GM12878 (cell line): ENCODE results near the gene FMNL3. TPM values are rescaled to one million over a fixed set of nuclear protein-coding genes. Genes with fewer than 3 reads are reported as not detected.

ENCODE experiments used
- ATAC-seq: fragments of 200-7000 bp; cut with Tn5 transposase; 3 replicates; pipeline ENCODE4 v1.9.1; 2020; ENCODE audit warnings: mild to moderate bottlenecking, moderate library complexity
- BruUV-seq: library from RNA; stranded (reverse); fragments of 400-500 nt; replicated peaks from 2 replicates; lab custom pipeline; 2021; lab: Mats Ljungman, UMichigan
- CTCF ChIA-PET: fragments of 300-600 bp; sonication (Branson Sonifier 250); formaldehyde crosslinking; extraction: SDS; loops from one replicate; lab custom pipeline; 2021; ENCODE audit warnings: inconsistent platforms; lab: Yijun Ruan, JAX
- POLR2A ChIA-PET: fragments of 350-600 bp; formaldehyde crosslinking; extraction: SDS; loops from one replicate; lab custom pipeline; 2021; ENCODE audit warnings: inconsistent platforms; lab: Charles Lee
- RAD21 ChIA-PET: fragments of 300-600 bp; sonication (Branson Sonifier 250); formaldehyde crosslinking; loops from one replicate; lab custom pipeline; 2023; ENCODE audit warnings: antibody characterized with exemption; ENCODE audit not compliant: unreplicated experiment; lab: Charles Lee
- SMC1A ChIA-PET: fragments of 300-600 bp; sonication (Branson Sonifier 250); formaldehyde crosslinking; loops from one replicate; lab custom pipeline; 2023; ENCODE audit not compliant: unreplicated experiment, uncharacterized antibody; lab: Charles Lee
- DNase-seq: peaks from one replicate; pipeline ENCODE4 v3.0.0-alpha.2; 2011; ENCODE audit warnings: low read depth, low spot score
- FAIRE-seq: peaks from 3 replicates; lab custom pipeline; 2011; peaks lifted over from hg19 to GRCh38; lab: Jason Lieb, UNC
- H2AFZ ChIP-seq: 2 replicates; pipeline ENCODE4 v1.6.0; 2011; ENCODE audit warnings: low read depth, low read length, control low read depth; ENCODE audit not compliant: control insufficient read depth
- H3K27ac ChIP-seq: 2 replicates; pipeline ENCODE4 v1.5.1; 2011; ENCODE audit warnings: control low read depth; ENCODE audit not compliant: control insufficient read depth, insufficient read depth
- H3K27me3 ChIP-seq, 2 experiments: replicated peaks in 1 of 2; 2 replicates each; pipeline versions ENCODE4 v1.6.0 to v1.6.1; 2011; ENCODE audit warnings: low read length in 1 of 2; ENCODE audit not compliant: control insufficient read depth in 2 of 2, insufficient read depth in 2 of 2
- H3K36me3 ChIP-seq, 2 experiments: 2 replicates each; pipeline ENCODE4 v1.5.1; 2011; ENCODE audit warnings: low read length in 1 of 2; ENCODE audit not compliant: control insufficient read depth in 2 of 2, insufficient read depth in 2 of 2
- H3K4me1 ChIP-seq: 2 replicates; pipeline ENCODE4 v1.6.1; 2011; ENCODE audit warnings: mild to moderate bottlenecking, low read length, moderate library complexity, mixed read lengths; ENCODE audit not compliant: control insufficient read depth, insufficient read depth
- H3K4me2 ChIP-seq: 2 replicates; pipeline ENCODE4 v1.6.0; 2011; ENCODE audit warnings: control low read depth; ENCODE audit not compliant: control insufficient read depth, insufficient read depth
- H3K4me3 ChIP-seq: fragments of 200-600 bp; sonication (generic); 2 replicates; pipeline ENCODE4 v1.5.1; 2016
- H3K79me2 ChIP-seq: 2 replicates; pipeline ENCODE4 v1.6.0; 2011; ENCODE audit warnings: low read length; ENCODE audit not compliant: control insufficient read depth, insufficient read depth
- H3K9ac ChIP-seq: 2 replicates; pipeline ENCODE4 v1.8.0; 2011; ENCODE audit warnings: low read length, control low read depth, mixed read lengths; ENCODE audit not compliant: control insufficient read depth, insufficient read depth
- H3K9me3 ChIP-seq: replicated peaks from 3 replicates; pipeline ENCODE4 v1.5.1; 2011; ENCODE audit warnings: mild to moderate bottlenecking, low read length; ENCODE audit not compliant: control insufficient read depth, insufficient read depth
- H4K20me1 ChIP-seq: 2 replicates; pipeline ENCODE4 v1.6.0; 2011; ENCODE audit not compliant: control insufficient read depth, insufficient read depth
- ASH2L ChIP-seq: fragments of 300-600, 200-600 bp; sonication (generic); IDR thresholded peaks from 2 replicates; pipeline ENCODE4 v1.6.1; 2017; ENCODE audit warnings: low read depth, mild to moderate bottlenecking, borderline replicate concordance
- BMI1 ChIP-seq: fragments of 450-650 bp; IDR thresholded peaks from 2 replicates; pipeline ENCODE4 v1.6.1; 2016; ENCODE audit warnings: mild to moderate bottlenecking, moderate library complexity, borderline replicate concordance
- CREB1 ChIP-seq: IDR thresholded peaks from 2 replicates; pipeline ENCODE4 v1.6.1; 2012; ENCODE audit warnings: low read depth, mild to moderate bottlenecking, inconsistent platforms
- IRF4 ChIP-seq: IDR thresholded peaks from 2 replicates; pipeline ENCODE4 v1.6.1; 2011; ENCODE audit warnings: low read depth, low read length
- KDM1A ChIP-seq: fragments of 200-600 bp; sonication (generic); IDR thresholded peaks from 2 replicates; pipeline ENCODE4 v1.6.1; 2016; ENCODE audit warnings: borderline replicate concordance
- NBN ChIP-seq: fragments of 450-650 bp; IDR thresholded peaks from 2 replicates; pipeline ENCODE4 v1.6.1; 2016
- POLR2A ChIP-seq: IDR thresholded peaks from 2 replicates; pipeline ENCODE4 v1.6.1; 2011; ENCODE audit warnings: low read depth, mild to moderate bottlenecking, low read length
- SMAD5 ChIP-seq: IDR thresholded peaks from 2 replicates; pipeline ENCODE4 v1.6.1; 2016; ENCODE audit warnings: antibody characterized with exemption, low read depth
- SMC3 ChIP-seq: IDR thresholded peaks from 2 replicates; pipeline ENCODE4 v1.6.1; 2011; ENCODE audit warnings: low read length, improper control_type of control experiment, borderline replicate concordance
- TCF12 ChIP-seq: IDR thresholded peaks from 2 replicates; pipeline ENCODE4 v1.6.1; 2011; ENCODE audit warnings: low read depth, mild to moderate bottlenecking, low read length
- ZBED1 ChIP-seq: IDR thresholded peaks from 2 replicates; pipeline ENCODE4 v1.6.1; 2016; ENCODE audit warnings: borderline replicate concordance
- WGBS: methylation state at CpG from one replicate; pipeline ENCODE4 v1.1.6; 2016; ENCODE audit warnings: low lambda C conversion rate; ENCODE audit not compliant: insufficient replicate concordance, insufficient coverage; ENCODE audit errors: missing lambda C conversion rate; 5-methylcytosine and 5-hydroxymethylcytosine counted together
- in situ Hi-C: fragments of 300-500 bp; cut with MboI; formaldehyde crosslinking; loops from 9 replicates; pipeline ENCODE4 v1.14.3; 2018; ENCODE audit warnings: mixed read lengths
- intact Hi-C: fragments of 100-400 bp; cut with micrococcal nuclease; formaldehyde crosslinking; loops from one replicate; pipeline ENCODE4 v1.14.2; 2022; ENCODE audit not compliant: unreplicated experiment
- polyA plus RNA-seq, 11 experiments: library from polyadenylated mRNA; depleted of rRNA in 4 of 11; unstranded in 6 of 11; stranded (reverse) in 5 of 11; fragments of >200 nt; fragmentation: Nextera tagmentation in 4 of 11; fragmentation: Illumina TruSeq in 1 of 11; extraction: Ambion mirVana in 4 of 11; extraction: Trizol in 1 of 11; gene quantifications; 1 replicate in 1 of 11; 2 replicates in 10 of 11; pipeline versions ENCODE4 v1.2.1 to v1.2.3, GENCODE V29; 2011 to 2016; ENCODE audit warnings: inconsistent platforms in 2 of 11, missing spikeins in 2 of 11, low read depth in 1 of 11
- total RNA-seq, 4 experiments: library from RNA; depleted of rRNA in 3 of 4; stranded (reverse); fragments of >200 nt in 3 of 4; fragmentation: Illumina TruSeq in 1 of 4; extraction: Trizol in 1 of 4; gene quantifications; 2 replicates each; pipeline versions ENCODE4 v1.2.1 to v1.2.3, GENCODE V29; 2013 to 2021
- TF ChIP-seq, protein P1 (sequence below): IDR thresholded peaks from 2 replicates; pipeline ENCODE4 v1.6.1; 2011; ENCODE audit warnings: mild to moderate bottlenecking, low read depth, low read length, moderate library complexity; ENCODE audit not compliant: insufficient replicate concordance

FMNL3 gene
- total and polyA plus RNA-seq, 10 of the 15 experiments (the other 5 are each of a cell fraction or from before 2014, with no cell fraction given): 3.0 to 64.9 (median 30.9) TPM

- Histone ChIP-seq H4K20me1 (no peaks in the 10 kb centered on the region), H3K4me1 (peaks cover 3% of the 10 kb centered on the region; the same call in 1 of the 2 replicates), H3K79me2 (no peaks in the 10 kb centered on the region), H2AFZ (no peak overlapping the region), H3K36me3 (no peaks in the 10 kb centered on the region; a peak in 1 of 4 replicates), H3K27me3 (no peaks in the 10 kb centered on the region), H3K9ac (no peak overlapping the region), H3K4me3 (no peak overlapping the region), H3K4me2 (no peak overlapping the region), H3K9me3 (no peaks in the 10 kb centered on the region), H3K27ac (no peak overlapping the region)
- intact Hi-C loops (loop anchor here (10.0 kb wide), 1 partner anchor 201 kb away; no protein-coding TSS in a partner anchor), in situ Hi-C loops (no loop called here)
- BruUV-seq: no TSS peak
- ChIA-PET CTCF (interaction anchor here (1.1 to 20.4 kb wide), 6 partner anchors 11 to 108 kb away, joined by 3 to 486 read pairs (median 4); partner anchors contain the start of genes FMNL3, PRPF40B and TMBIM6), SMC1A (interaction anchor here (1.0 to 8.1 kb wide), 3 partner anchors 10 to 76 kb away, joined by 3 to 72 read pairs (median 4); no protein-coding TSS in a partner anchor), POLR2A (no interaction called here), RAD21 (interaction anchor here (1.1 kb wide), 1 partner anchor 9 kb away, joined by 4 read pairs; no protein-coding TSS in a partner anchor)
- TF ChIP-seq SMC3 (no peak), NBN (no peak), IRF4 (no peak), POLR2A (peak; percentile 39; the same call in 1 of the 2 replicates), TCF12 (no peak)
- 100% methylated on average over 2 of the region's 2 CpGs for WGBS
- ATAC-seq (no peak), DNase-seq (no peak), FAIRE-seq (no peak)
These were observed 73.4 kb downstream of the FMNL3 start for GRCh38 chr12:49633703-49634345.

DNA sequence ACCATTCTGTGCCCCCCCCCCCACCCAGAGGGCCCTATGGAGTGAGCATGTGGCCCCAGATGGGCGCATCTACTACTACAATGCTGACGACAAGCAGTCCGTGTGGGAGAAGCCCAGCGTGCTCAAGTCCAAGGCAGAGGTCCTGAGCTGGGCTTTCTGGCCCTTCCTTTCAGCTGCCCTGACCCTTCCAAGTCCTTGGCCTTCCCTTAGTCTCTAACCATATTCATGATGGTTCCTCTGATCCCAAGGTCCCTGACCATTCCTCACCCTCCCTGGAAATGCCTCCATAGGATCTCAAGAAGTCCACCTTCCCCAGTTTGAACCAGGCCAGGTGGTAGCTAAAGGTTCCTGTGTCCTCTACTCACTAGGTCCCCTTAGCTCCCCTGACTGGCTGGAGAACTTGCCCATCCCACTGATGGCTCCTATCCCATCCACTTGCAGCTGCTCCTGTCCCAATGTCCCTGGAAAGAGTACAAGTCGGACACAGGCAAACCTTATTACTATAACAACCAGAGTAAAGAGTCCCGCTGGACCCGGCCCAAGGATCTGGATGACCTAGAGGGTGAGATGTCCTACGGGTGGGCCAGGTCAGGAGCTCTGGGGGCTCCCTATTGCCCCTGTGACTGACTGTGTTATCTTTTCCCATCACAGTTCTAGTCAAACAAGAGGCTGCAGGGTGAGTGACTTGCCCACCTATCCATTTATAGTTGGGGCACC, 74.1 kb downstream of the FMNL3 start:
- no peaks in the 10 kb centered on the region for H3K27me3 ChIP-seq
- H3K9me3 ChIP-seq: no peaks in the 10 kb centered on the region
- H3K27ac ChIP-seq: no peak overlapping the region
- TF ChIP-seq SMAD5: no peak
- TF ChIP-seq, protein P1, sequence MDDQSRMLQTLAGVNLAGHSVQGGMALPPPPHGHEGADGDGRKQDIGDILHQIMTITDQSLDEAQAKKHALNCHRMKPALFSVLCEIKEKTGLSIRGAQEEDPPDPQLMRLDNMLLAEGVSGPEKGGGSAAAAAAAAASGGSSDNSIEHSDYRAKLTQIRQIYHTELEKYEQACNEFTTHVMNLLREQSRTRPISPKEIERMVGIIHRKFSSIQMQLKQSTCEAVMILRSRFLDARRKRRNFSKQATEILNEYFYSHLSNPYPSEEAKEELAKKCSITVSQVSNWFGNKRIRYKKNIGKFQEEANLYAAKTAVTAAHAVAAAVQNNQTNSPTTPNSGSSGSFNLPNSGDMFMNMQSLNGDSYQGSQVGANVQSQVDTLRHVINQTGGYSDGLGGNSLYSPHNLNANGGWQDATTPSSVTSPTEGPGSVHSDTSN: no peak
- TF ChIP-seq BMI1: no peak
- no peak for TF ChIP-seq ASH2L
- no peak for TF ChIP-seq KDM1A
- TF ChIP-seq CREB1: no peak
- no peak for TF ChIP-seq ZBED1
- FAIRE-seq: no peak
- in situ Hi-C loops (no loop called here), intact Hi-C loops (loop anchor here (10.0 kb wide), 1 partner anchor 202 kb away; no protein-coding TSS in a partner anchor)
- WGBS: 93% methylated on average over 8 of the region's 8 CpGs
- no peak for ATAC-seq
- BruUV-seq: no TSS peak
- no peaks in the 10 kb centered on the region for H3K79me2 ChIP-seq
- RAD21 ChIA-PET: interaction anchor here (0.5 to 1.1 kb wide), 2 partner anchors 10 to 23 kb away, joined by 3 to 4 read pairs; no protein-coding TSS in a partner anchor
- H3K9ac ChIP-seq: no peak overlapping the region
- H3K4me2 ChIP-seq: no peak overlapping the region
- H2AFZ ChIP-seq: no peak overlapping the region
- SMC1A ChIA-PET: interaction anchor here (0.6 to 1.0 kb wide), 3 partner anchors 11 to 76 kb away, joined by 3 to 4 read pairs (median 3); no protein-coding TSS in a partner anchor
- no peaks in the 10 kb centered on the region for H4K20me1 ChIP-seq
- H3K4me1 ChIP-seq: peaks cover 3% of the 10 kb centered on the region; the same call in 1 of the 2 replicates
- POLR2A ChIA-PET: no interaction called here
- H3K36me3 ChIP-seq: no peaks in the 10 kb centered on the region; a peak in 1 of 4 replicates
- no peak overlapping the region for H3K4me3 ChIP-seq
- CTCF ChIA-PET: interaction anchor here (1.2 to 20.4 kb wide), 4 partner anchors 11 to 108 kb away, joined by 3 to 486 read pairs (median 30); partner anchors contain the start of genes FMNL3, PRPF40B and TMBIM6
- no peak for DNase-seq
